ENCODE measurements around the gene ACSF2.

ACSF2 gene

GRCh38 chr17:50479522-50480141 is 53.6 kb downstream of the ACSF2 start:
- peak; percentile 91 for DNase-seq

DNA sequence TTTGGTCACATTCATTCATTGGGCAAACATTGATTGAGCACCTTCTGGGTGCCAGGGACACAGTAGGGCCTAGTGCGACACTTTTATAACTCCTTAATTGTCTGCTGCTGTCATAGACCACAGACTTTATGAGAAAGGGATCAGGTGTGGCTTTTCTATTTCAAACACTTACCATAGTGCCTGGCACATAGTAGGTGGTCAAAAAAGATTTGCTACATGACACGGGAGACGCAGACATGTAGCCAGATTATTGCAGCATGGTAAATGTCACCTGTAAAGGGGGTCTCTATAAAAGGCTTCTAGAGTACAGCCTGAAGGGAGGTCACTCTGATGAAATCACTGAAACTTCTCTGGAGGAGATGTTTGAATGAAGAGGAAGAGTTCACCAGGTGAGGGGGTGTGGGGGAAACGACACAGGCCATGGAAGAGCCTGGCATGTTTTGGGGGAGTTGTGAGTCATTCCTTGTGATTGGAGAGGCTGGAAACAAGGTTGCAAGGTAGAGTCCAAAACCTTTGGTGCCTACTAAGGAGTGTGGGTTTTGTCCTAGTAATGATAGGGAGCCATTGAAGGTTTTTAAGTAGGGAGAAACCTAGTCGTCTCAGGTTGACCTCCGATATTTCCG is 54.2 kb downstream of the ACSF2 start:
- no peak for DNase-seq

DNA sequence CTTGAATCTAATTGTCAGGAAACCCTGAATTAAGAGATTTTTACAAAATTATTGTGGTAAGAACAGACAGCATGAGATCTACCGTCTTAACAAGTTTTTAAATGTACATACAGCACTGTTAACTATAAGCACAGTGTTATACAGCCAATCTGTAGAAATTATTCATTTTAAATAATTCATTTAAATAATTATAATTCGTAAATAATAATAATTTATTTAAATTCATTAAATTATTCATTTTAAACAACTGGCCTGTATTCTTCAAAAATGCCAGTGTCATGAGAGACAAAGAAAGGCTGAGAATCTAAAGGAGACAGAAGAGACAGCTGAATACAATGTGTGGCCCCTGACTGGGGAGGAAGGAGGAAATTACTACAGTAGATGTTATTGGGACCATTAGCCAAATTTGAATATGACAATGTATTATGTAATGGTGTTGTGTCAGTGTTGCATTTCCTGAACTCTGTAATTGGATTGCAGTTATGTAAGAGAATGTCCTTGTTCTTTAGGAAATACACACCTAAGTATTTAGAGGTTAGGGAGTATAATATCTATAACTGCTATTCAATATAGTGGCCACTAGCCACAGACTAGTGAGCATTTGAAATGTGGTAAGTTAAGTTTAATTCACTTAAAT is 55.0 kb downstream of the ACSF2 start:
- no peak for DNase-seq

DNA sequence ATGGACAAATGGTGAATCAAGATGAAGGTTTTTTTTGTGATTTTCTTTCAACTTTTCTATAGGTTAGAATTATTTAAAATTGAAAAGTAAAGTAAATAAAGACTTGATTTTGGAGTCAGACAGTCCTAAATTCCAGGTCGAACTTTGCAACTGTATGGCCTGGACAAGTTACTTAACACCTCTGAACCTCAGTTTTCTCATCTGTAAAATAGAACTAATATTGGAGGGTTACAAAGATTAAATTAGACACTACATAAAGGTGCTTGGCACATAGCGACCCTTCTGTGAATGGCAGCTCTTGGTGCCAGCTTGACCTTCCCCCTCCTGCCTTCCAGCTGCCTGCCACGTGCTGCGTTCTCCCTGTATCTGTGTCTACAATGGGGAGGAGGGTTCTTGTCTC is 55.6 kb downstream of the ACSF2 start:
- no peak for DNase-seq

DNA sequence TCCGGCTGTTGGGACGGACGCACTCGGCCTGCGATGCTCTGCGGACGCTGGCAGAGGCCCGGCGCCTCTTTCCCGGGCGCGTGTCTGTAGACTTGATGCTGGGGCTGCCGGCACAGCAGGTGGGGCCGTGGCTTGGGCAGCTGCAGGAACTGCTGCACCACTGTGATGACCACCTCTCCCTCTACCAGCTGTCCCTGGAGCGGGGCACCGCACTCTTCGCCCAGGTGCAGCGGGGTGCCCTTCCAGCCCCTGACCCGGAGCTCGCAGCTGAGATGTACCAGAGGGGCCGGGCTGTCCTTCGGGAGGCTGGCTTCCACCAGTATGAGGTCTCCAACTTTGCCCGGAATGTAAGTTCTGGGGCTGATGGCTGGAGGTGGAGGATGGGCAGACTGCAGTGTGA is 56.1 kb downstream of the ACSF2 start:
- DNase-seq = no peak

DNA sequence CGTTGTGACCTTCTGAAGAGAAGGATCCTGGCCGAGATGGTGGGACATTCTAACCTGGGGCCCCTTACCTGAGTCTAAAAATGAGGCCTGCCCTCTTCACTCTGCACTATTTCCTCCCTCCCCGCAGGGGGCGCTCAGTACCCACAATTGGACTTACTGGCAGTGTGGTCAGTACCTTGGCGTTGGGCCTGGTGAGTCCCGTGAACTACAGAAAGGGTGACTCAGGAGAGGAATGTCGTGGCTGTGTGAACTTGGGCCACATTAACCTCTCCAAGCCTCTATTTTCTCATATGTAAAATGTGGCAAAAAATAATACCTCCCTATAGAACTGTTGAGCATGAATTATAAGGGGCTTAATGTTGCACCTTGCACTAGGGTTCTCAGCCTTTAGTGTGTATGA is 56.5 kb downstream of the ACSF2 start:
- DNase-seq = peak; percentile 85

DNA sequence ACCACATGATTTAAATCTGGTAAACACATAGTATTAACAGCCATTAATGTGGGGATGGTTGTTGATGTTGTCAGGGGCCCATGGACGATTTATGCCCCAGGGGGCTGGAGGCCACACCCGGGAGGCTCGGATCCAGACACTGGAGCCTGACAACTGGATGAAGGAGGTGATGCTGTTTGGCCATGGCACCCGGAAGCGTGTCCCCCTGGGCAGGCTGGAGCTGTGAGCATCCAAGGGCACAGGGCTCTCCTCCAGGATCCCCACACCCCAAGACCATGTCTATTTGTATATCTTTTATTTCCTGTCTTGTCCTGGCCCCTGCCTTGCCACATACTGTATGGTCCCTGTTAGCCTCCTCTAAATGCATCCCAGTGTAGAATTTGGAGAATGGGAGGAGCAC is 57.2 kb downstream of the ACSF2 start:
- no peak for DNase-seq

DNA sequence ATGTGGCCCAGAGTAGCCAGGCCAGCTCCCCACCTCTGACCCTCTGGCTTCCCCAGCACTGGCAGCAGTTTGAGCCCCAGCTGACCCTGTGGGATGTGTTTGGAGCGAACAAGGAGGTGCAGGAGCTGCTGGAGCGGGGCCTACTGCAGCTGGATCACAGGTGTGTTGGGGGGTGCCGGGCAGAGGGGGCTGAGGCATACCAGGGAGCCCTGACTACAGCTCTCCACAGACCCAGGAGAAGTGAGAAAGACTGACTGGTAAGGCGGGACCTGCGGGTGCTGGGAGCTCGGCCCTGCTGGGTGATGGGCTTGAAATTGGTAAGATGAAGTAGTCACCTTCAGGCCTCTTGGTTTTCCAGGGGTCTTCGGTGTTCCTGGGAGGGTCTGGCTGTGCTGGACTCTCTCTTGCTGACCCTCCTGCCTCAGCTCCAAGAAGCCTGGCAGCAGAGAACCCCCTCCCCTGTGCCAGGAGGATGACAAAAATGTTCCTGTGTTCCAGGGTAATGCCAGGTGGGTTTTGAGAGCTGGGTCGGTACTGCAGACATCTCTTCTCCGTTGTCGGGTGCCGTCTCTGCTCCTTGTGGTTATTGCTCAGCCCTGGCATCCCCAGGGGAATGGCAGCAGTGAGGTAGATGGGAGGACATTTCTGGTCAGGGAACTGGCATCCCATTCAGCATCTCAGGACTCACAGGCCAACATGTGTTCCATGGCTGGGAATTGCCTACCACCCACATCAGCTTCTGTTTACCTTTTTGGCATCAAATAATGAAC is 58.6 kb downstream of the ACSF2 start:
- no peak for DNase-seq

- DNase-seq = no peak
Observed at GRCh38 chr17:50487213-50488096, 61.4 kb downstream of the ACSF2 start.

DNA sequence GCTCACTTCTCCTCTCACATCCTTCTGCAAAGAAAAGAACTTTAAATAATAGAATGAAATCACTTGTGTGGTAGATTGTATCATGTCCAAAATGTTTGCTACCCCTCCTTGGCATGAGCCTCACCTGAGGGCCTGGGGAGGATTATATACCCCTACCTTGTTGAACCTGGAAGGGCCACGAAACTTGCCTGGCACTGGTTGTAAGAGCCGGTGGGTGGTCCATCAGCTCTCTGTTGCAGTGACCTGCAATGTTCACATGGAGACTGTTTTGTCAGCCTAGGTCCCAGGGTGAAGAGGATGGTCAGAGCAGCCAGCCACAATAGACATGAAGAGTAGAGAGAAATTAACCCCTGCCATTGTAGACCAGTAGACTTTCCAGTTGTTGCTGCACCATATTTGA is 62.9 kb downstream of the ACSF2 start:
- no peak for DNase-seq

DNA sequence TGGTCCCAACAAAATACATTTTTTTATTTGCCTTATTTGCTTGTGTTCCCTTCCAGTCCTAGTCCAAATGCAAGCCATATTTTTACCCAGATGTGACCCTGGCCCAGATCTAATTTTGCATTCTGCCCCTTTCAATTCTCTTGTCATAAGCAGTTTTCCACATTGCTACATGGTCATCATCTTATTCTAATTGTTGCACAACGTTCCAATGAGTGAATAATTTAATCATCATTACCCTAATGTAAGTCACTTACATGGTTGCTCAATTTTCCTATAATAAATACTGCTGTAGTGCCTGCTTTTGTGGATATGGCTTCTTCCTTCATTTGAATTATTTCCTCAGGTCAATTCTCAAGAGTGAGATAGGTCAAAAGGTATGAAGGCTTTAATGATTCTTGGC is 65.5 kb downstream of the ACSF2 start:
- DNase-seq = no peak

DNA sequence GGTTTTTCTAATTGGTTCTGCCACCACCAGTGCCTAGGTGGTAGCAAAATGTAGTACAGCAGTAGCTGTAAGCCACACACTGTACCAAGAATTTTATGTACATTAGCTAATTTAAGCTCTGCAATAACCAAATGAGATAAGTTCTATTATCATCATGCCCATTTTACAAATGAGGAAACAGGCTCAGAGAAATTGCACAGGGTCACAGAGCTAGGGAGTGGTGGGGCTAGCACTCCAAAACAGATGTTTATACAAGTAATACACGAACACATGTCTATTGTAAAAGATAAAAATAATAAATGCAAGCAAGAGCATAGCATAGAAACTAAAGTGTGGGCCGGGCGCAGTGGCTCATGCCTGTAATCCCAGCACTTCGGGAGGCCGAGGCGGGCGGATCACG is 66.2 kb downstream of the ACSF2 start:
- no peak for DNase-seq

DNA sequence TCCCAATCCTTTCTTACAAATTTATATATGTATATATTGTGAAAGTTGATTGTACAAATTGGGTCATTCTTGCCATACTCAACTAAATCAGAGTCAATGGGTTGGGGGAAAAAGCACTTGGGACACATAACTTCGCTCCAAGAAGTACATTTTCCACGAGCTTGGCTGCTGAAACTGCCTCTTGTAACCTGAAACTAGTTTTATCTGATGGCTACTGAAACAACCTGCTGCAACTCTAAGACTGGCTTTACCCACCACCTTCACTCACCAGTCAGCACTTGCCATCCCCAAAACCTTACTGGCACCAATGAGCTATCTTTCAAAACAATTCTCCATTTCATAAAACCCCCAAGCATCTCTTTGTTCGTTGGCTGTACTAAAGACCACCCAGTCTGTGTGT is 67.7 kb downstream of the ACSF2 start:
- DNase-seq = no peak

GRCh38 chr17:50495217-50495823 is 69.3 kb downstream of the ACSF2 start:
- DNase-seq = no peak

DNA sequence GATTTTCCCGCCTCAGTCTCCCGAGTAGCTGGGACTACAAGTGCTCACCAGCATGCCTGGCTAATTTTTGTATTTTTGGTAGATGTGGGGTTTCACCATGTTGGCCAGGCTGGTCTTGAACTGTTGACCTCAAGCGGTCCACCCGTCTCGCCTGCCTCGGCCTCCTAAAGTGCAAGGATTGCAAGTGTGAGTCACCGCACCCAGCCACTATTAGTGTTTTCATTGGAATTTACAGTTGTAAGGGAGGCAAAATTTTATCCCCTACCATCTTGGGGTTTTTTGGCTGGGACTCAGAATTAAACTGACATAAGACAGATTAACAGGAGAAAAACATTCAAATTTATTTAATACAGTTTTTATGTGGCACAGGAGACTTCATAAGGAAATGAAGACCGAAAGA is 69.9 kb downstream of the ACSF2 start:
- no peak for DNase-seq

DNA sequence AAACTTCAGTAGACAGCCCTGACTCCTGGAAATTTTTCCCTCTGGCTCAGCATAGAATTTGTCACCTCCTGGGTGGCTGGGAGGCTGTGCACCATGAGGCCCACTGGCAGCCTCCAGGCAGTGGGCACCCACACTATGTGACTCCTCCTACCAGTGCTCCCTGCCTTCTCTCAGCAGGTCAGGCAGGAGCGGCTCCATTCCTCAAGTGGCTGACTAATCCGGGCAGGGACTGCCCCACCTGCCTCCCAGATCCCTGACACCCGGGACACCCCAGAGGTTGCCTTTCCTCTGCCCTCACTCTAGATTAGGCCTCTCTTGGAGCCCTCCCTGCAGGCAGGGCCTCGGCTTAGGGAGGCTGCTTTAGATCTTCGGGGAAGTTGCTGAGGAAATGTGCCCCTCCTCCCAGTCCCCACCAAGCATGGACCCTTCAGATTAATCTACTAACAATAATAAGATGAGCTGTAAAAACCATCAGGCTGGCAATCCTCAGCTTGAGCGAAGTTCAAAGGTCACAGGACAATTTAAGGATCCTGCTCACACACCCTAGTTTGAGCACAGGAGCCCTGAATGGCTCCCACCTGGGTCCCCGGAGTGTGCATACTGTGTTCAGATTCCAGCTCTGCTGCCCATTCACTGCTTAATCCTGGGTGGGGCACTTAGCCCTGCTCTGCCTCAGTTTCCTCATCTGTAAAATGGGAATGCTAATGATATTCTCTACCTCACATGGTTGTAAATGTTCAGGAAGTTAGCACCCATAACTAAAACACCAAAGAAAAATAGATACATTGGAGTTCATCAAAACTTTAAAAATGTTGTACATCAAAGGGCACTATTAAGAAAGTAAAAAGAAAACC is 72.2 kb downstream of the ACSF2 start:
- peak; percentile 31 for DNase-seq

- no peak for DNase-seq
Observed at GRCh38 chr17:50499270-50499669, 73.3 kb downstream of the ACSF2 start.

- DNase-seq = no peak
Observed at GRCh38 chr17:50499721-50500120, 73.7 kb downstream of the ACSF2 start.

GRCh38 chr17:50501054-50501453 is 75.0 kb downstream of the ACSF2 start:
- peak; percentile 68 for DNase-seq

- DNase-seq = no peak
Observed at GRCh38 chr17:50502301-50502990, 76.4 kb downstream of the ACSF2 start.
